ENCODE results near the gene CTTNBP2NL.
"Not testable (repeated sequence)": the region's sequence is repeated elsewhere in the genome, so short reads cannot be mapped to it uniquely, and the experiment has no call there.

CTTNBP2NL gene

GRCh38 chr1:112440574-112440973, 44.6 kb downstream of the CTTNBP2NL start:
- TF ChIP-seq CTCF (IDR thresholded peaks at IDR 0.05; ENCODE audit: borderline replicate concordance, insufficient read depth, low read depth, low read length) = no peak
- no peak overlapping the region for H3K4me3 ChIP-seq (ENCODE audit: low read depth, low read length)

GRCh38 chr1:112444269-112444668, 48.3 kb downstream of the CTTNBP2NL start:
- no peak for TF ChIP-seq CTCF (IDR thresholded peaks at IDR 0.05; ENCODE audit: borderline replicate concordance, insufficient read depth, low read depth, low read length)
- H3K4me3 ChIP-seq (ENCODE audit: low read depth, low read length) = no peak overlapping the region

DNA sequence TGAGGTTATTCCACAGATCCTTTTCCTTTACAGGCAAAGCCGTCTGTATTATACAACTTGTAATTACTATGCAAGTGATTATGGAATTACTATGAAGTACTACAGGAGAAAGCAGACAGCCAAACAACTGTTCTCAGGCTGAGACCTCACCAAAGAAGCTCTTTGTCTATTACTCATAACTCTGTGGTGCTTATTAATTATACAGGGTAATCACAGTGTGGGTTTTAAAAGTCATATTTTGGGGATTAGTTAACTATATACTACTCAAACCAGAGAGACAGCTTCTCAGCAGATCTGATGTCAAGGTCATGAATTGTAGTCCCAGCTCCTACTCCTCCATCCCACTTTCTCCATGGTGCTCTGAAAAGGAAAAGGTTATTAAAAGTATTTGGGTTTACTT, 49.6 kb downstream of the CTTNBP2NL start:
- no peak for TF ChIP-seq CTCF (IDR thresholded peaks at IDR 0.05; ENCODE audit: borderline replicate concordance, insufficient read depth, low read depth, low read length)
- no peak overlapping the region for H3K4me3 ChIP-seq (ENCODE audit: low read depth, low read length)

DNA sequence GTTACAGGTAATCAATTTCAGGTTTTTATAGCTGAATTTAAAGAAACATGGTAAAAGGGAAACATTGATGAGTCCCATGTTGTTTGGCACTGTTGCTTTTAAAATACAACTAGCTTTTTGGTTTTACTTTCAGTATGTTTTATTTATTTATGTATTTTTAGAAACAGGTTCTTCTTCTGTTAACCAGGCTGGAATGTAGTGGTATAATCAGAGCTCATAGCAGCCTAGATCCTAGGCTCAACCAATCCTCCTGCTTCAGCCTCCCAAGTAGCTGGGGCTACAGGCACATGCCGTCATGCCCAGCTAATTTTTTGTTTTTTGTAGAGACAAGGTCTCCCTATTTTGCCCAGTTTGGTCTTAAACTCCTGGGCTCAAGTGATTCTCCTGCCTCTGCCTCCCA, 50.4 kb downstream of the CTTNBP2NL start:
- no peak overlapping the region for H3K4me3 ChIP-seq (ENCODE audit: low read depth, low read length)
- TF ChIP-seq CTCF (IDR thresholded peaks at IDR 0.05; ENCODE audit: borderline replicate concordance, insufficient read depth, low read depth, low read length) = no peak

DNA sequence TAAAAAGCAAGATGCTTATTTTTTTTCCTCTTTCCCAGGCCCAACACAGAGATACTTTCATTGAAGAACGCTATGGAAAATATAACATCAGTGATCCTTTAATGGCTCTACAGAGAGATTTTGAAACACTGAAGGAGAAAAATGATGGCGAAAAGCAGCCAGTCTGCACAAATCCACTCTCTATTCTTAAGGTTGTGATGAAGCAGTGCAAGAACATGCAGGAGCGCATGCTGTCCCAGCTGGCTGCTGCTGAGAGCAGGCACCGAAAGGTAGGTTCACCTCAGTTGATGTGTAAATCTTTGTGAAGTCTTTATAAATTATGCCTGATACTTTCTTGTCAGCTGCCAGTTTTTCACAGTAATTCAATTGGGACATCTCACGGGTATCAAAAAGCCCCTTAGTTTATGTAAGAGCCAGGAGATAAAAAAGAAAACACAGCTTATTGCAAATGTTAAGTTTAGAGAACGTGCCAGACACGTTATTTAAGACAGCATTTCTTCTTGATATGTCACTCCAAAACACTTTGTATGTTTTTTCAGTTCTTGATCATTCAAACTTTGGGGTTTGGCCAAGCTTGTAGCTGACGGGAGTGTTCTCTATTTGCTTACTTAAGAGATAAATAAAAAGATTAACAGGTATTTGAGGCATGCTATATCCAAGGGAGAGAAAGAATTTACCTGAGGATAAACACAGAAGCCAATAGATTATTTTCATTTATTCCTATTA, 53.1 kb downstream of the CTTNBP2NL start:
- no peak overlapping the region for H3K4me3 ChIP-seq (ENCODE audit: low read depth, low read length)
- no peak for TF ChIP-seq CTCF (IDR thresholded peaks at IDR 0.05; ENCODE audit: borderline replicate concordance, insufficient read depth, low read depth, low read length)

GRCh38 chr1:112449630-112449983, 53.6 kb downstream of the CTTNBP2NL start:
- no peak overlapping the region for H3K4me3 ChIP-seq (ENCODE audit: low read depth, low read length)
- no peak for TF ChIP-seq CTCF (IDR thresholded peaks at IDR 0.05; ENCODE audit: borderline replicate concordance, insufficient read depth, low read depth, low read length)

DNA sequence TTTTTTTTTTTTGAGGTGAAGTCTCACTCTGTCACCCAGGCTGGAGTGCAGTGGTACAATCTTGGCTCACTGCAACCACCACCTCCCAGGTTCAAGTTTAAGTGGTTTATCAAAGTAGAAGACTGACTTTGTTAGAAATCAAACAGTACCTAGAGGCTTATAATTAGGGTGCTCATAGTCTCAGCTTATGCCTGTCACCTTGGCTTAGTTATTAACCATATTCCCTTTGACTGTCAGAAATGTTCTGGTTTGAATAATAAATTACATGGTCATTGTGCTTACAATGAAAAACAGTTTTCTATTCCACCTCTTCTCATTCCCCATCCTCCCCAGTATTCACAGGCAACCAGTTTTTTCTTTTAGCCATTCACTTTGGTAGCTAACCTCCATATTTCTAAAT, 54.8 kb downstream of the CTTNBP2NL start:
- no peak for TF ChIP-seq CTCF (IDR thresholded peaks at IDR 0.05; ENCODE audit: borderline replicate concordance, insufficient read depth, low read depth, low read length)
- no peak overlapping the region for H3K4me3 ChIP-seq (ENCODE audit: low read depth, low read length)

DNA sequence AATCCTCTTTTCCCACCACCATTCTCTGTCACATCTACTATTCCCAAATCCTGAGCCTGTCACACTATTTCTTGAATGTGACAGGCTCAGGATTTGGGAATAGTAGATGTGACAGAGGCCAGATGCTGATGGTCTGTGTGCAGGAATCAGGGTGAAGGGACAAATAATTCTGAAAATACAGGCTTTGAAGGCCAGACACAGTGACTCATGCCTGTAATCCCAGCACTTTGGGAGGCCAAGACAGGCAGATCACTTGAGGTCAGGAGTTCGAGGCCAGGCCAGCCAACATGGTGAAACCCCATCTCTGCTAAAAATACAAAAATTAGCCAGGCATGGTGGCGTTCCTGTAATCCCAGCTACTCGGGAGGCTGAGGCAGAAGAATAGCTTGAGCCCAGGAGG, 55.3 kb downstream of the CTTNBP2NL start:
- not testable (repeated sequence) for H3K4me3 ChIP-seq (ENCODE audit: low read depth, low read length)
